HL-60 (cell line): ENCODE results near the gene RASGRP2.

Source experiments
- POLR2AphosphoS5 ChIP-seq: IDR thresholded peaks from 2 replicates; pipeline ENCODE4 v1.6.1; 2012; ENCODE audit warnings: low read depth
- TF ChIP-seq, protein P1 (sequence below): IDR thresholded peaks from one replicate; pipeline ENCODE4 v1.5.1; 2011; ENCODE audit warnings: low read length, control low read depth, inconsistent platforms; ENCODE audit not compliant: insufficient read depth
- TF ChIP-seq, protein P2 (sequence below): IDR thresholded peaks from 2 replicates; pipeline ENCODE4 v1.6.1; 2012; ENCODE audit warnings: low read depth; ENCODE audit not compliant: insufficient replicate concordance

DNA sequence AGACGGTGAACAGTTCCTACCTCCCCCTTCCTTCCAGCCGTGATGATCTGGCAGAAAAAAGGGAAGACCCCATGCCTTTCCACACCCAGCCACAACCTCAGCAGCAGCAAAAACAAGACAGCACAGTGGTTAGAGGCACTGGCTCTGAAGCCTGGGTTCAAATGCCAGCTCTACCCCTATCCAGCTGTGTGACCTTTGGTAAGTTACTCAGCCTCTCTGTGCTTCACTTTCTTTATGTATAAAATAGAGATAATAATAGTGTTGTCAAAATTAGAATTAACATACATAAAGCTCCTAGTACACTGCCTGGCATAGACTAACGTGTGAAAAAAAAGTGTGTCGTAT lies 25.2 kb downstream of the RASGRP2 start:
- TF ChIP-seq, protein P1, sequence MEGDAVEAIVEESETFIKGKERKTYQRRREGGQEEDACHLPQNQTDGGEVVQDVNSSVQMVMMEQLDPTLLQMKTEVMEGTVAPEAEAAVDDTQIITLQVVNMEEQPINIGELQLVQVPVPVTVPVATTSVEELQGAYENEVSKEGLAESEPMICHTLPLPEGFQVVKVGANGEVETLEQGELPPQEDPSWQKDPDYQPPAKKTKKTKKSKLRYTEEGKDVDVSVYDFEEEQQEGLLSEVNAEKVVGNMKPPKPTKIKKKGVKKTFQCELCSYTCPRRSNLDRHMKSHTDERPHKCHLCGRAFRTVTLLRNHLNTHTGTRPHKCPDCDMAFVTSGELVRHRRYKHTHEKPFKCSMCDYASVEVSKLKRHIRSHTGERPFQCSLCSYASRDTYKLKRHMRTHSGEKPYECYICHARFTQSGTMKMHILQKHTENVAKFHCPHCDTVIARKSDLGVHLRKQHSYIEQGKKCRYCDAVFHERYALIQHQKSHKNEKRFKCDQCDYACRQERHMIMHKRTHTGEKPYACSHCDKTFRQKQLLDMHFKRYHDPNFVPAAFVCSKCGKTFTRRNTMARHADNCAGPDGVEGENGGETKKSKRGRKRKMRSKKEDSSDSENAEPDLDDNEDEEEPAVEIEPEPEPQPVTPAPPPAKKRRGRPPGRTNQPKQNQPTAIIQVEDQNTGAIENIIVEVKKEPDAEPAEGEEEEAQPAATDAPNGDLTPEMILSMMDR: no peak
- no peak for TF ChIP-seq POLR2AphosphoS5
- TF ChIP-seq, protein P2, sequence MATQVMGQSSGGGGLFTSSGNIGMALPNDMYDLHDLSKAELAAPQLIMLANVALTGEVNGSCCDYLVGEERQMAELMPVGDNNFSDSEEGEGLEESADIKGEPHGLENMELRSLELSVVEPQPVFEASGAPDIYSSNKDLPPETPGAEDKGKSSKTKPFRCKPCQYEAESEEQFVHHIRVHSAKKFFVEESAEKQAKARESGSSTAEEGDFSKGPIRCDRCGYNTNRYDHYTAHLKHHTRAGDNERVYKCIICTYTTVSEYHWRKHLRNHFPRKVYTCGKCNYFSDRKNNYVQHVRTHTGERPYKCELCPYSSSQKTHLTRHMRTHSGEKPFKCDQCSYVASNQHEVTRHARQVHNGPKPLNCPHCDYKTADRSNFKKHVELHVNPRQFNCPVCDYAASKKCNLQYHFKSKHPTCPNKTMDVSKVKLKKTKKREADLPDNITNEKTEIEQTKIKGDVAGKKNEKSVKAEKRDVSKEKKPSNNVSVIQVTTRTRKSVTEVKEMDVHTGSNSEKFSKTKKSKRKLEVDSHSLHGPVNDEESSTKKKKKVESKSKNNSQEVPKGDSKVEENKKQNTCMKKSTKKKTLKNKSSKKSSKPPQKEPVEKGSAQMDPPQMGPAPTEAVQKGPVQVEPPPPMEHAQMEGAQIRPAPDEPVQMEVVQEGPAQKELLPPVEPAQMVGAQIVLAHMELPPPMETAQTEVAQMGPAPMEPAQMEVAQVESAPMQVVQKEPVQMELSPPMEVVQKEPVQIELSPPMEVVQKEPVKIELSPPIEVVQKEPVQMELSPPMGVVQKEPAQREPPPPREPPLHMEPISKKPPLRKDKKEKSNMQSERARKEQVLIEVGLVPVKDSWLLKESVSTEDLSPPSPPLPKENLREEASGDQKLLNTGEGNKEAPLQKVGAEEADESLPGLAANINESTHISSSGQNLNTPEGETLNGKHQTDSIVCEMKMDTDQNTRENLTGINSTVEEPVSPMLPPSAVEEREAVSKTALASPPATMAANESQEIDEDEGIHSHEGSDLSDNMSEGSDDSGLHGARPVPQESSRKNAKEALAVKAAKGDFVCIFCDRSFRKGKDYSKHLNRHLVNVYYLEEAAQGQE: no peak
